RPMI7951 (cell line): ENCODE data around the gene CMKLR1. TPM values are rescaled to one million over a fixed set of nuclear protein-coding genes. Genes with fewer than 3 reads are reported as not detected.

Experiments
- DNase-seq: peaks from one replicate; pipeline ENCODE4 v3.0.0-alpha.2; 2012; ENCODE audit warnings: low read depth
- total RNA-seq: library from RNA; depleted of rRNA; stranded (reverse); fragments of >200 nt; shearing (Covaris generic); gene quantifications from 2 replicates; pipeline ENCODE4 v1.2.3, GENCODE V29; 2014

The CMKLR1 gene
- total RNA-seq, 1 experiment from 2014 or later = 43.6 TPM

DNA sequence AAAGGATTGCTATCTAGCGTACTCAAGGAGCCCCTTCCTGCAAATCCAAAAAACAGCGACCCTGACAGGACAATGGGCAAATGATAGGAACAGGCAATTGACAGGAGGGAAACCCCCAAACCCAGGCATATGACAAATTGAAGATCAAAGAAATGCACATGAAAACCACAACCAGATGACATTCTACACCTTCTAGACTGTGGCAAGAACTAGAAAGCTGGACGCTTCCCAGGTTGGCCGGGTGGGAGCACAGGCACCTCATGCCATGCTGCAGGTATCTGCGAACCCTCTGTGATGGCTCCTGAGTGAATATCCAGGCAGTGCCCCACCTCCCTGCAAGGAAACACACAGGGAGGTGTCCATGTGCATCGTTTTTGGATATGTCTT is 37.1 kb downstream of the CMKLR1 start:
- peak; percentile 25 for DNase-seq

- DNase-seq = no peak
Measured at GRCh38 chr12:108301346-108301745, 37.8 kb downstream of the CMKLR1 start.

GRCh38 chr12:108299980-108300696 is 39.0 kb downstream of the CMKLR1 start:
- DNase-seq = no peak

DNA sequence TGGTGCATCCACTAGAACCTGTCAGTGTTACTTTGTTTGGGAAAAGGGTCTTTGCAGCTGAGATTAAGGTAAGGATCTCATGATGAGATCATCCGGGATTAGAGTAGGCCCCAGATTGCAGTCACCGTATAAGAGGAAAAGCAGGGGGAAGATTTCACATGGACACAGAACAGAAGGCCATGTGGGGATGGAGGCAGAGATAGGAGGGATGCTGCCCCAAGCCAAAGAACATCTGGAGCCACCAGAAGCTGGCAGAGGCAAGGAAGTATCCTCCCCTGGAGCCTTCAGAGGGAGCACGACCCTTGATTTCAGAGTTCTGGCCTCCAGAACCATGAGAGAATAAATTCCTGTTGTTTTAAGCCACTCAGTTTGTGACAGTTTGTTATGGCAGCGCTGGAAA is 39.6 kb downstream of the CMKLR1 start:
- DNase-seq = peak; percentile 36

GRCh38 chr12:108298761-108299275 is 40.3 kb downstream of the CMKLR1 start:
- no peak for DNase-seq

DNA sequence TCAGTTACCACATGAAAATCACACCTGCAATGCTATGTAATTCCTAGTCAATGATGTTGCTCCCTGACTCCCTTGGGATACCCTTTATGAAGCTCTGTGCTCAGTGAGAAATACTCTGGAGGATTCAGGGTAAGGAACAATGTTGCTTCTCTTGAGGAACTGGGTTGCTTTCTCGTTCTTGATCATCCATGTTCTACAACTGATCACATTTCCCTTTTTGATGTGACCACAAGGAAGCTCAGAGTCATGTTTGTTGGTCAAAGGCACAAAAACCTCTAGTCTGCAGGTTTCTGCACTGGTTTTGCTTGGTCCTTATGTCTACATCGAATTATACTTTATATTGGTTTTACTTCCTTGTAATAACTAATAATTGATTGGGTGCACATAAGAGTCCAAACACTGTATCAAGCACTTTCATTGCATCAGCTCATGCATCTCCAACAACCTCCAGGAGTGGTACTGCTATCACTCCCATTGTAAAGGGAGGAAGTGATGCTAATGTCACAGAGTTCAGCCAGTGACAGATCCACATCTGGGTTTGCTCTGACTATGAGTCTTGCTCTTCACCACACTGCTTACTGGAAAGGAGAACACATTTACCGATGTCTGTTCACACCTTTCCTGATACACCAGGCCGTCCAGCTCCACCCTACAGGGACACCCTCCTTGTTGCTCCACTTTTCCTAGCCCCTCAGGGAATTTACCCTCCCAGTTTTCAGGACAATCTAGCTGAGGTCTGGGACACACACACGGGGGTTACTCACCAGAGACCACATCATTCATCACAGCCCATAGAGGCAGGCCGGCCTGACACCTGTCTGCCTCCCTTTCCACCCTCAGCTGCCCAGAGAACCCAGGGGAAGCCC is 41.0 kb downstream of the CMKLR1 start:
- no peak for DNase-seq

DNA sequence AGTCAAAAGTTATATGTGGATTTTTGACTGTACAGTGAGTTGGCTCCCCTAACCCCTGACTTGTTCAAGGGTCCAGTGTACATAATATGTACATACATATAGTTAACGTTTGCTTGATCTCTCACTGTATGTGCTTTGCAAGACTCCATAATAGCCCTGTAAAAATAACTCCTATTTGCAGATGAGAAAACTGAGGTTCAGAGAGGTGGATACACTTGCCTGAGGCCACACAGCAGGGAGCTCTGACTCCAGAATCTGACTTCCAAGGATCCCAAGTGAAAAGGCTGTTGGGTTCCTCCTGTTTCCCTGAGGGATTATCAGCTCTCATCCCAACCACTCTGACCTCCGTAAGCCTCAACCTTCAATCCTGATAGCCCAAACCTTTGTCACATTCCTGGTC is 41.7 kb downstream of the CMKLR1 start:
- DNase-seq = no peak

DNA sequence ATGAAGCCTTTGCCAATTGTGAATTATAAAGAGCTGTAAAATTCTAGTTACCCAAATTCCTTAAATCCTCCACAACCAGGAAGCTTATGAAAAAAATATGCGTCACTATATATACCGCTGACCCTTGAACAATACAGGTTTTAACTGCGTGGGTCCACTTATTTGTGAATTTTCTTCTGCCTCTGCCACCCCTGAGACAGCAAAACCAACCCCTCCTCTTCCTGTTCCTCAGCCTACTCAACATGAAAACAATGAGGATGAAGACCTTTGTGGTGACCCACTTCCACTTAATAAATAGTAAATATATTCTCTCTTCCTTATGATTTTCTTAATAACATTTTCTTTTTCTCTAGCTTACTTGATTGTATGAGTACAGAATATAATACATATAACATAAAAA is 42.2 kb downstream of the CMKLR1 start:
- no peak for DNase-seq

- no peak for DNase-seq
Measured at GRCh38 chr12:108295641-108296040, 43.5 kb downstream of the CMKLR1 start.

- DNase-seq = no peak
Measured at GRCh38 chr12:108289350-108290161, 49.6 kb downstream of the CMKLR1 start.

GRCh38 chr12:108287227-108287626 is 51.9 kb downstream of the CMKLR1 start:
- DNase-seq = no peak

DNA sequence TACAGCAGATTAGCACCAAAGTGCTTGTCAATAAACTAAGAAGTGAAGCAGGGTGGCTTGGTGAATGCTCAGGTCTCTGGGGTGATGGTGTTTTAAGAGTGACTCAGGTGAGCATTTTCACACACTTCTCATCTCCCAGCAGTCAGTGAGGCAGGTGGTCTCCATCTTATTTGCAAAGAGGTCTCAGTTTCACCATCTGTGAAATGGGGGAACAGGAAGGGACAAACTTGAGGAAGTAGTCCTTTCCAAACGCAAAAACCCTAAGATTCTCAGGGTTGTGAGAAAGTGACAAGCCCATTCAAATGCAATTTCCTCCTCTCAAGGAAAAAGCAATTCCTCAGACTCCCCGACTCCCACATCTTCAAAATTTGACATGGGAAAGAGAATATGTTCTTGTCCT is 54.1 kb downstream of the CMKLR1 start:
- DNase-seq = no peak

DNA sequence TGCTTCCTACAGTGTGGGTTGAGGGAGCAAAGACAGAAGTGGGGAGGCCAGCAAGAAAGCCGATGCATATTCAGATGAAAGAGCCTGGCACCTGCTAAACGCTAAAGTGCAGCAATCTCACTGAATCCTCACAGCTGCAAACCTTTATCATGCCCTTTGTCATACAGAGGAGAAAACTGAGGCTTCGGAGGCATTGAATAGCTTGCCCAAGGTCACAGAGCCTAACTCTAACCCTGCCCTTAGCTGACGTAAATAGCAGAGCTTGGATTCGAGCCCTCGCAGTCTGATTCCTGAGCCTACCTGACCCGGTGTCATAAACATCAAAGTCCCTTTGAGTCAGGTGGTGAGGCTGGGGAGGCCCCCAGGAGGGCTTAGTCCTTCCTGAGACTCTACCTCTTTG is 54.9 kb downstream of the CMKLR1 start:
- no peak for DNase-seq

- peak; percentile 81 for DNase-seq
Measured at GRCh38 chr12:108282676-108283075, 56.4 kb downstream of the CMKLR1 start.

DNA sequence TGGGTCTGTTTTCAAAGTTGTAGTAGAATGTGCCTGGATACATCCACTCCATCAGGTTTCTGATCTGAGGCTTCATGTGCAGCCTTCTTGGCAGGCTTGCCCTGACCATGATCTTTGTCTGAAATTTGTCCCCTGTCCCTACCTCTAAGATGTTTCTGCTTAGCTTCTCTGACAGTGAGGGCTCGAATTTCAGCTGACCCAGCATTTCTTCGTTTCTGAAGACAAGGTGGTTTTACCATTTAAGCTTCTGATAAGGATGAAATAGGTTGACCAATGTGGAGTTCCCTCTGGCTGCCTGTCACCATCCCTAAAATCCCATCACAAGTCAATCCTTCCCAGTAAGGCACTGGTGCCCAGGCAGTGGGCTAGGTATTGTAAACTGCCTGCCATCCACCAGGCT is 57.0 kb downstream of the CMKLR1 start:
- no peak for DNase-seq

DNA sequence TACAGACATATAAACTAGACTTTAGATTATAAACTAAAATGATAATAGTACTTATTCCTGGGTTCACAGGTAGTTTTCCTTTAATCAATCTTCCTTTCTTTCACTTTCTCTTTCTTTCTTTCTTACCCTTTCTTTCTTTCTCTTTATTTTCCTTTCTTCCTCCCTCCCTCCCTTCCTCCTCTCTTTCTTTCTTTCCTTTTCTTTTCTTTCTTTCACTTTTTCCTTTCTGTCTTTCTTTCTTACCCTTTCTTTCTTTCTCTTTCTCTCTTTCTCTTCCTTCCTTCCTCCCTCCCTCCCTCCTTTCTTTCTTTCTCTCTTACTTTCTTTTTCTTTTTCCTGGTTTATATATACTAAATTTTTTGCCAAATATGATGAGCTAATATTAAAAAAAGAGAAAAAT is 61.5 kb downstream of the CMKLR1 start:
- DNase-seq = no peak

GRCh38 chr12:108273217-108273616 is 65.9 kb downstream of the CMKLR1 start:
- DNase-seq = no peak

GRCh38 chr12:108271951-108272872 is 66.9 kb downstream of the CMKLR1 start:
- no peak for DNase-seq

DNA sequence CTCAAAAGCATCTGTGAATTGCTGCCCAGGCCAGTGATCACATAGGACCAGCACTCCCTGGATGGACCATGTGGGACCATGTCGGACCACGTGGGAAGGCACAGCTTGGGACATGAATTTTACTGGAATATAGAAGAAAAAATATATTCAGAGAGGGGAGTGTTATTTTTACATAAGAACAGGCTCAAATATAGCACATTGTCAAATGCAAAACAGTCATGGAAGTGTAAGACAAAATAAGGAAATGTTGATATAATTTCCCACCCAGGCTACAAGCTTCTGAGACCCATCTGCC is 68.3 kb downstream of the CMKLR1 start:
- DNase-seq = no peak

DNA sequence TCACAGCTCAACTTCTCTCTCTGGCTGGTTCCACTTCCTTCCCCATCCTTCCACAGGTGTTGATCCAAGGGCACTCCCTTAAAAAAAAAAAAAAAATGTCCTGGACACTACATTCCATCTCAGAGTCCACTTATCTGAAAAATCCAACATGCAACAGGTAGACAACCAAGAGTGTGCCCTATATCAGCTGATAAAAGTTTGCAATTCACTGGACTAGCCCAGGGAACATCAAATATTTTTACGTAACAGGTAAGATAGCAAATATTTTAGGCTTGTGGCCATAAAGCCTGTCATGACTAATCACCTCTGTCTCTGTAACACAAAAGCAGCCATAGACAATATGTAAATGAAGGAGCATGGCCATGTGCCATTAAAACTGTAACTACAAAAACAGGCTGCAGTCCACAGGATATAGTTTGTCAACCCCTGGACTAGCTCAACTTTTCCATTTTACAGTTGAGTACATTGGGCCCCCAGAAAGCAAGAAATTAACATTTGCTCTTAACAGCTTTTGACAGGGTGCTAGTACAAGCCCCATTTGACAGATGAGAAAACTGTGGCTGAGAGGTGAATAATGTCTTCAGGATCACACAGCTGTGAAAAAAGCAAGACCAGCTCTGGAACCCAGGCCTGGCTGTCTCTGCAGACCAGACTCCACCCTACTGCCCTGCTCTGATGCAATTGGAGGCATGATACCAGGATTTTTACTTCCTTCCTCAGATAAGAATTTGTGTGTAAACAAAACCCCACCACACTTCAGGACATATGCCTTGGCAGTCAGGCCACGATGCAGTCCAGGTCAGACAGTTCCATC is 68.9 kb downstream of the CMKLR1 start:
- DNase-seq = peak; percentile 24
